Measurements from ENCODE around the gene BSN. TPM values are rescaled to one million over a fixed set of nuclear protein-coding genes. Genes with fewer than 3 reads are reported as not detected.

Gene BSN
- total RNA-seq, 1 donor from 2014 or later = 0.85 TPM

- H3K27me3 ChIP-seq = no peaks in the 10 kb centered on the region
- TF ChIP-seq, protein P1, sequence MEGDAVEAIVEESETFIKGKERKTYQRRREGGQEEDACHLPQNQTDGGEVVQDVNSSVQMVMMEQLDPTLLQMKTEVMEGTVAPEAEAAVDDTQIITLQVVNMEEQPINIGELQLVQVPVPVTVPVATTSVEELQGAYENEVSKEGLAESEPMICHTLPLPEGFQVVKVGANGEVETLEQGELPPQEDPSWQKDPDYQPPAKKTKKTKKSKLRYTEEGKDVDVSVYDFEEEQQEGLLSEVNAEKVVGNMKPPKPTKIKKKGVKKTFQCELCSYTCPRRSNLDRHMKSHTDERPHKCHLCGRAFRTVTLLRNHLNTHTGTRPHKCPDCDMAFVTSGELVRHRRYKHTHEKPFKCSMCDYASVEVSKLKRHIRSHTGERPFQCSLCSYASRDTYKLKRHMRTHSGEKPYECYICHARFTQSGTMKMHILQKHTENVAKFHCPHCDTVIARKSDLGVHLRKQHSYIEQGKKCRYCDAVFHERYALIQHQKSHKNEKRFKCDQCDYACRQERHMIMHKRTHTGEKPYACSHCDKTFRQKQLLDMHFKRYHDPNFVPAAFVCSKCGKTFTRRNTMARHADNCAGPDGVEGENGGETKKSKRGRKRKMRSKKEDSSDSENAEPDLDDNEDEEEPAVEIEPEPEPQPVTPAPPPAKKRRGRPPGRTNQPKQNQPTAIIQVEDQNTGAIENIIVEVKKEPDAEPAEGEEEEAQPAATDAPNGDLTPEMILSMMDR (IDR thresholded peaks at IDR 0.05) = no peak
- no peak overlapping the region for H3K4me3 ChIP-seq
- H3K9me3 ChIP-seq = no peaks in the 10 kb centered on the region
- intact Hi-C loops (cut with DNase I) = no loop called here
- H3K27ac ChIP-seq = no peak overlapping the region
- peaks cover 0 to under 1% of the 10 kb centered on the region in 2 donors for H3K4me1 ChIP-seq
- no peak for DNase-seq (ENCODE audit: low spot score in 2 of 2)
- peaks cover 7 to 29% of the 10 kb centered on the region in 2 donors for H3K36me3 ChIP-seq
These were observed 159.2 kb downstream of the BSN start for GRCh38 chr3:49713336-49714105.

DNA sequence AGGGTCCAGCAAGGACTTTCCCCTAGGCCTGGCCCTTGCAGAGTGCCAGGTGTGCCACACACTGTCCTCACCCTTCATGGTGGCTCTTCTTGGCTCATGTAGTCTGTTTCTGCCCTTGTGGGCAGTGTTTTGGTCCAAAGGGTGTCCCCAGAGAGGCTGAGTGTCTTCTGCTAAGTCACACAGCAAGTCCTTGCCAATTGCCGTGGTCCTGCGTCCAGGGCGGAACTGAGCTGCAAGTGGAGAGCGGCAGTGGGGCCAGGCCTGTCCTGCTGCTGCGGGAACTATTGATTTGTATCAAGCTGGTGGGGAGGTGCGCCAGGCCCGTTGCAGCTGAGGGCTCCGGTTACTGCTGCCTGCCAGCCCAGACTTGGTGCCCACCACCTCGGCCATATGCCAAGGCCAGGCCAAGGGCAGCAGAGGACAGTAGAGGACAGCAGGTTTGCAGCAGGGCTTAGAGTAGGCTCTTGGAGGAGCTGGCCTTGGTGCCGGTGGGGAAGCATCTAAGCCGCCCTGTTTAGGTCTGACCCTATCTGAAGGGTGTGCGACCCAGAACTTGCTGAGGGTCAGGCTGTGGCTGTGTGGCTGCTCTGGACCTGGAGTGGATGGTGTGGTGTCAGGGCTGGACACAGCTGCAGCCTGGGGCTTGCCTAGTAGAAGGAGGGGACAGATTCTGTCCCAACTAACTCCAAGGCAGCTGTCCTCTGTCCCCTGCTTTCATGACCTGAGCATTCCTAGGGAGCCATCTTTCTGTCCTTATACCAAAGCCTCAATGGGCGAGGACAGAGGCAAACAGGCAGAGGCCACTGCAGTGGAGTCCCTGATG lies 160.7 kb downstream of the BSN start:
- DNase-seq (ENCODE audit: low spot score in 2 of 2) = no peak
- intact Hi-C loops (cut with DNase I) = no loop called here

DNA sequence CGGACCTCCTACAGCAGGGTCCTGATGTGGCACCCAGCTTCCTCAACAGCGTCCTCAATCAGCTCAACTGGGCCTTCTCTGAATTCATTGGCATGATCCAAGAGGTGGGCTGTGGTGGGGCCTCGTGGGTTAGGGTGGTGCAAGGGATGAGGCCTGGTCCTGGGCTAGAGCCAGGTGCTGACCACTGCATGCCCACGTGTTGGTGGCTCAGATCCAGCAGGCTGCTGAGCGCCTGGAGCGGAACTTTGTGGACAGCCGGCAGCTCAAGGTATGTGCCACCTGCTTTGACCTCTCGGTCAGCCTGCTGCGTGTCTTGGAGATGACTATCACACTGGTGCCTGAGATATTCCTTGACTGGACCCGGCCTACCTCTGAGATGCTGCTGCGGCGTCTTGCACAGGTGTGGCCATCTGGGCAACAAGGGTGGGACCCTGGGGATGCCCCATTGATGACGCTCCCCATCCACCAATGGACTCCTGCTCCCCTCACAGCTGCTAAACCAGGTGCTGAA lies 161.4 kb downstream of the BSN start:
- Histone ChIP-seq H3K27ac (no peak overlapping the region), H3K36me3 (peaks cover 7 to 32% of the 10 kb centered on the region in 2 donors), H3K9me3 (no peaks in the 10 kb centered on the region), H3K4me3 (no peak overlapping the region), H3K27me3 (no peaks in the 10 kb centered on the region), H3K4me1 (peaks cover 6 to 7% of the 10 kb centered on the region in 2 donors)
- DNase-seq (ENCODE audit: low spot score in 2 of 2) = no peak
- intact Hi-C loops (cut with DNase I) = no loop called here
- TF ChIP-seq, protein P1 (IDR thresholded peaks at IDR 0.05) = no peak

More for the DNA sequence above, 160.7 kb downstream of the BSN start:
- Histone ChIP-seq H3K27me3 (no peaks in the 10 kb centered on the region), H3K4me3 (no peak overlapping the region), H3K27ac (no peak overlapping the region), H3K36me3 (peaks cover 7 to 29% of the 10 kb centered on the region in 2 donors), H3K9me3 (no peaks in the 10 kb centered on the region), H3K4me1 (peaks cover 6 to 7% of the 10 kb centered on the region in 2 donors)
- TF ChIP-seq, protein P1 (IDR thresholded peaks at IDR 0.05) = no peak

DNA sequence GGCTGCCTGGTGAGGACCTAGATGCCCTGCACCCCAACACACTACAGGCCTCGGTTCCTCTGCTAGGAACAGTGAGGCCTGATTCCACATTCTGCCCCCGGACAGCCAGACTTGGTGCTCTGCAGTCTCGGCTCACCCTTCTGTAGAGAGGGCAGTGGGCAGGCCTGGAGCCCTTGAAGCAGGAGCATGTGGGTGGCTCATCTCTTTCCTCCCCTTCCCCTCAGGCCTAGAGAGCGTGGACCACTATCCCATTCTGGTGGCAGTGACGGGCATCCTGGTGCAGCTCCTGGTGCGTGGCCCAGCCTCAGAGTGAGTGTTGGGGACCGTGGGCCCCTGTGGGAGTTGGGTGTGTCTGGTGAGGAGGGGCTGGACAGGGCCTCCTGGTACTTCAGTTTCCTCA lies 161.9 kb downstream of the BSN start:
- TF ChIP-seq, protein P1 (IDR thresholded peaks at IDR 0.05) = no peak
- Histone ChIP-seq H3K4me1 (peaks cover 6 to 7% of the 10 kb centered on the region in 2 donors), H3K27me3 (no peaks in the 10 kb centered on the region), H3K4me3 (no peak overlapping the region), H3K9me3 (no peaks in the 10 kb centered on the region), H3K36me3 (peaks cover 7 to 37% of the 10 kb centered on the region in 2 donors), H3K27ac (no peak overlapping the region)
- intact Hi-C loops (cut with DNase I) = no loop called here
- DNase-seq (ENCODE audit: low spot score in 2 of 2) = no peak

GRCh38 chr3:49716691-49717210 lies 162.5 kb downstream of the BSN start:
- Histone ChIP-seq H3K4me1 (peaks cover 6 to 7% of the 10 kb centered on the region in 2 donors), H3K9me3 (no peaks in the 10 kb centered on the region), H3K27ac (no peak overlapping the region), H3K36me3 (peaks cover 7 to 42% of the 10 kb centered on the region in 2 donors), H3K4me3 (no peak overlapping the region), H3K27me3 (no peaks in the 10 kb centered on the region)
- DNase-seq (ENCODE audit: low spot score in 2 of 2) = peak in 1 of 2 donors; percentile 64
- intact Hi-C loops (cut with DNase I) = no loop called here
- TF ChIP-seq, protein P1 (IDR thresholded peaks at IDR 0.05) = no peak

All from ascending aorta (tissue), 2 donors.